Measurements from ENCODE around the gene SLC9A7. TPM values are rescaled to one million over a fixed set of nuclear protein-coding genes. Genes with fewer than 3 reads are reported as not detected.

The SLC9A7 gene
- total and polyA plus RNA-seq, 2 donors (not counting 1 experiment from before 2014, with no cell fraction given), result 13.9 to 47.7 TPM

GRCh38 chrX:46588263-46588662 lies 170.7 kb downstream of the SLC9A7 start:
- Histone ChIP-seq H2AFZ (ENCODE audit: low read length) (no peak overlapping the region), H3K4me2 (ENCODE audit: extremely low read depth, insufficient read depth, low read length) (peak overlapping the region; percentile 62), H3K9ac (ENCODE audit: insufficient read depth, low read length) (no peak overlapping the region), H3K27ac (ENCODE audit: insufficient read depth, low read length) (peak overlapping the region; percentile 68), H3K4me3 (replicated peaks in 1 of 4; ENCODE audit: control extremely low read depth in 1 of 4, insufficient read depth in 1 of 4, low read depth in 3 of 4, low read length in 4 of 4) (peak overlapping the region in 1 of 4 experiments; percentile 1), H3K36me3 (ENCODE audit: control insufficient read depth, insufficient read depth, low read length) (no peaks in the 10 kb centered on the region), H3K27me3 (ENCODE audit: control insufficient read depth, insufficient read depth, low read length) (no peaks in the 10 kb centered on the region), H3K9me3 (ENCODE audit: control insufficient read depth, insufficient read depth, low read depth, low read length) (no peaks in the 10 kb centered on the region), H3K79me2 (ENCODE audit: control insufficient read depth, insufficient read depth, low read length) (peaks cover 4% of the 10 kb centered on the region), H3K4me1 (ENCODE audit: control insufficient read depth, extremely low read depth, insufficient read depth, low read length) (peaks cover 15% of the 10 kb centered on the region), H4K20me1 (ENCODE audit: control insufficient read depth, extremely low read depth, insufficient read depth, low read length) (no peaks in the 10 kb centered on the region)
- no peak for TF ChIP-seq CTCF (conservative IDR thresholded peaks at IDR 0.05 in 1 of 2, IDR thresholded peaks at IDR 0.05 in 1 of 2; ENCODE audit: low read depth in 1 of 2, low read length in 2 of 2)
- no peak for TF ChIP-seq EZH2 (IDR thresholded peaks at IDR 0.05; ENCODE audit: low read length, missing control alignments)
- peak; percentile 59 to 78 for DNase-seq (ENCODE audit: low read depth in 2 of 2)

DNA sequence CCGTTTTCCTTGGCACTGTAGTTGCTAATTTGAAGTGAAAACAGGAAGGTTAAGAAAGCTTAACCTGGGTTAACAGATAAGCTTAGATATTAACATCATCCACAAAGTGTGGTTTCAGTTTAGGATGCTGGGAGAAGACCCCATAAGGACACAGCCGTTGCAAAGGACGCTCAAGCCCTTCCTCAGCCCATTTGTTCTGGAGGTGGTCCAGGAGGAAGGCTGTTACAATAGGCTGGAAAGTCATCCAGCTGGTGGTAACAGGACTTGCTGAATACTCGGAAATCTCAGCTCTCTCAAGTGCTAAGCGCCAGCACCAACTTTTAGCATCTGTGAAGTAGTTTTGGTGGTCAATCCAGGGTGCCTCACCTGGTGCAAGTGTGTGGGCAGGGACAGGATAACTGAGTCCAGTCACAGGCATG lies 171.2 kb downstream of the SLC9A7 start:
- Histone ChIP-seq H3K36me3 (ENCODE audit: control insufficient read depth, insufficient read depth, low read length) (no peaks in the 10 kb centered on the region), H2AFZ (ENCODE audit: low read length) (peak overlapping the region; percentile 20), H3K27ac (ENCODE audit: insufficient read depth, low read length) (peak overlapping the region; percentile 68), H4K20me1 (ENCODE audit: control insufficient read depth, extremely low read depth, insufficient read depth, low read length) (no peaks in the 10 kb centered on the region), H3K4me3 (replicated peaks in 1 of 4; ENCODE audit: control extremely low read depth in 1 of 4, insufficient read depth in 1 of 4, low read depth in 3 of 4, low read length in 4 of 4) (peak overlapping the region in 1 of 4 experiments; percentile 1), H3K4me2 (ENCODE audit: extremely low read depth, insufficient read depth, low read length) (peak overlapping the region; percentile 62), H3K27me3 (ENCODE audit: control insufficient read depth, insufficient read depth, low read length) (no peaks in the 10 kb centered on the region), H3K9ac (ENCODE audit: insufficient read depth, low read length) (no peak overlapping the region), H3K4me1 (ENCODE audit: control insufficient read depth, extremely low read depth, insufficient read depth, low read length) (peaks cover 15% of the 10 kb centered on the region), H3K9me3 (ENCODE audit: control insufficient read depth, insufficient read depth, low read depth, low read length) (no peaks in the 10 kb centered on the region), H3K79me2 (ENCODE audit: control insufficient read depth, insufficient read depth, low read length) (peaks cover 4% of the 10 kb centered on the region)
- DNase-seq (ENCODE audit: low read depth in 2 of 2), result peak; percentile 44 to 55
- no peak for TF ChIP-seq EZH2 (IDR thresholded peaks at IDR 0.05; ENCODE audit: low read length, missing control alignments)
- no peak for TF ChIP-seq CTCF (conservative IDR thresholded peaks at IDR 0.05 in 1 of 2, IDR thresholded peaks at IDR 0.05 in 1 of 2; ENCODE audit: low read depth in 1 of 2, low read length in 2 of 2)

DNA sequence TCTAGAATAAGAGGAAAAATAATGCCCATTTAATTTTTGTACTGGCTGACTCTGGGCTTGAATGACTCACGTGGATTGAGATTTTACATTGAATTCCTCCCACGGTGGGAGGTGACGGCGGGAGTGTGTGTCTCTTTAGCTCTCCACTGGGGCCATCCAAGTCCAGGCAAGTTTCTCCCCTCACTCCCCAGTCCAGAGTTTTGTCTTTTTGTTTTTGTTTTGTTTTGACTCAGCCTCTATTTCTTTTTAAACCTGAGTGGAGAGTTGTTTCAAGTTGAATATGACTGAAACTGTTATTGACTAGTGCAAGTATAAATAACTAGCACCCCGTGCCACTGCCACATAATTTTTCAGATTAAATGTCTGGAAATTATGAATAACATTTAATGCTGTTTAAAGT lies 171.8 kb downstream of the SLC9A7 start:
- H3K9ac ChIP-seq (ENCODE audit: insufficient read depth, low read length), result no peak overlapping the region
- H2AFZ ChIP-seq (ENCODE audit: low read length), result no peak overlapping the region
- H4K20me1 ChIP-seq (ENCODE audit: control insufficient read depth, extremely low read depth, insufficient read depth, low read length), result no peaks in the 10 kb centered on the region

More for the DNA sequence above, 171.8 kb downstream of the SLC9A7 start:
- no peaks in the 10 kb centered on the region for H3K36me3 ChIP-seq (ENCODE audit: control insufficient read depth, insufficient read depth, low read length)
- peak overlapping the region; percentile 68 for H3K27ac ChIP-seq (ENCODE audit: insufficient read depth, low read length)
- H3K9me3 ChIP-seq (ENCODE audit: control insufficient read depth, insufficient read depth, low read depth, low read length), result no peaks in the 10 kb centered on the region
- no peak overlapping the region for H3K4me2 ChIP-seq (ENCODE audit: extremely low read depth, insufficient read depth, low read length)
- H3K79me2 ChIP-seq (ENCODE audit: control insufficient read depth, insufficient read depth, low read length), result peaks cover 4% of the 10 kb centered on the region
- H3K27me3 ChIP-seq (ENCODE audit: control insufficient read depth, insufficient read depth, low read length), result no peaks in the 10 kb centered on the region
- H3K4me3 ChIP-seq (replicated peaks in 1 of 4; ENCODE audit: control extremely low read depth in 1 of 4, insufficient read depth in 1 of 4, low read depth in 3 of 4, low read length in 4 of 4), result no peak overlapping the region
- TF ChIP-seq EZH2 (IDR thresholded peaks at IDR 0.05; ENCODE audit: low read length, missing control alignments), result no peak
- TF ChIP-seq CTCF (conservative IDR thresholded peaks at IDR 0.05 in 1 of 2, IDR thresholded peaks at IDR 0.05 in 1 of 2; ENCODE audit: low read depth in 1 of 2, low read length in 2 of 2), result no peak
- H3K4me1 ChIP-seq (ENCODE audit: control insufficient read depth, extremely low read depth, insufficient read depth, low read length), result peaks cover 17% of the 10 kb centered on the region
- peak in 1 of 2 donors; percentile 76 for DNase-seq (ENCODE audit: low read depth in 2 of 2)
